HepG2 (cell line): ENCODE measurements around the gene TNK1. TPM values are rescaled to one million over a fixed set of nuclear protein-coding genes. Genes with fewer than 3 reads are reported as not detected.
A peak's percentile ranks its signal among the peaks of the same experiment; 100 is the strongest.

Experiments
- GABPB1 ChIP-seq: IDR thresholded peaks from 2 replicates; pipeline ENCODE4 v1.6.1; 2016; ENCODE audit warnings: mild to moderate bottlenecking, missing genetic modification reagents, moderate library complexity, missing compliant biosample characterization
- KDM5B ChIP-seq: sonication (generic); formaldehyde crosslinking; IDR thresholded peaks from 2 replicates; pipeline ENCODE4 v1.4.0; 2020; ENCODE audit warnings: missing genetic modification reagents, mild to moderate bottlenecking, borderline replicate concordance
- NCOR1 ChIP-seq: fragments of 200-600 bp; sonication (generic); IDR thresholded peaks from 2 replicates; pipeline ENCODE4 v1.7.0; 2017; ENCODE audit warnings: antibody characterized with exemption, low read length, borderline replicate concordance
- RAD21 ChIP-seq: fragments of 450-650 bp; formaldehyde crosslinking; IDR thresholded peaks from 2 replicates; pipeline ENCODE4 v1.5.0; 2020; ENCODE audit warnings: mild to moderate bottlenecking
- SIN3B ChIP-seq: fragments of 150-350 bp; IDR thresholded peaks from 2 replicates; pipeline ENCODE4 v1.6.1; 2014; ENCODE audit warnings: low read length
- TFDP2 ChIP-seq: sonication (generic); formaldehyde crosslinking; IDR thresholded peaks from 2 replicates; pipeline ENCODE4 v1.4.0; 2020; ENCODE audit warnings: missing genetic modification reagents
- ZNF577 ChIP-seq: sonication (generic); formaldehyde crosslinking; IDR thresholded peaks from 2 replicates; pipeline ENCODE4 v1.4.0; 2020; ENCODE audit warnings: mild to moderate bottlenecking, low read depth, missing genetic modification reagents, borderline replicate concordance
- polyA plus RNA-seq, 8 experiments: library from polyadenylated mRNA; depleted of rRNA in 3 of 8; stranded (reverse) in 7 of 8; unstranded in 1 of 8; fragments of >200 nt; fragmentation: Illumina TruSeq in 4 of 8; extraction: Trizol in 4 of 8; gene quantifications; 2 replicates each; pipeline versions ENCODE4 v1.2.1 to v1.2.3, GENCODE V29; 2011 to 2016; ENCODE audit warnings: low read depth in 4 of 8, missing spikeins in 1 of 8, mixed read lengths in 1 of 8; ENCODE audit not compliant: insufficient read depth in 1 of 8
- total RNA-seq, 5 experiments: library from RNA; depleted of rRNA; stranded (reverse); fragments of >200 nt; fragmentation: Illumina TruSeq; extraction: Trizol; gene quantifications; 2 replicates each; pipeline ENCODE4 v1.2.3, GENCODE V29; 2016; ENCODE audit warnings: low read depth in 1 of 5
- TF ChIP-seq, protein P1 (sequence below), 2 experiments: fragments of 450-650 bp in 1 of 2; sonication (generic) in 1 of 2; formaldehyde crosslinking in 1 of 2; IDR thresholded peaks; 2 replicates each; pipeline versions ENCODE4 v1.6.1 to v1.8.0; 2016 to 2022; ENCODE audit warnings: antibody characterized with exemption in 1 of 2, mild to moderate bottlenecking in 1 of 2, missing genetic modification reagents in 1 of 2
- TF ChIP-seq, protein P2 (sequence below): sonication (generic); formaldehyde crosslinking; IDR thresholded peaks from 2 replicates; pipeline ENCODE4 v1.5.0; 2020; ENCODE audit warnings: missing genetic modification reagents

TNK1 gene
- total and polyA plus RNA-seq, 2 of the 13 experiments (the other 11 are each of a cell fraction or from before 2014, with no cell fraction given): 2.0 to 3.5 TPM

DNA sequence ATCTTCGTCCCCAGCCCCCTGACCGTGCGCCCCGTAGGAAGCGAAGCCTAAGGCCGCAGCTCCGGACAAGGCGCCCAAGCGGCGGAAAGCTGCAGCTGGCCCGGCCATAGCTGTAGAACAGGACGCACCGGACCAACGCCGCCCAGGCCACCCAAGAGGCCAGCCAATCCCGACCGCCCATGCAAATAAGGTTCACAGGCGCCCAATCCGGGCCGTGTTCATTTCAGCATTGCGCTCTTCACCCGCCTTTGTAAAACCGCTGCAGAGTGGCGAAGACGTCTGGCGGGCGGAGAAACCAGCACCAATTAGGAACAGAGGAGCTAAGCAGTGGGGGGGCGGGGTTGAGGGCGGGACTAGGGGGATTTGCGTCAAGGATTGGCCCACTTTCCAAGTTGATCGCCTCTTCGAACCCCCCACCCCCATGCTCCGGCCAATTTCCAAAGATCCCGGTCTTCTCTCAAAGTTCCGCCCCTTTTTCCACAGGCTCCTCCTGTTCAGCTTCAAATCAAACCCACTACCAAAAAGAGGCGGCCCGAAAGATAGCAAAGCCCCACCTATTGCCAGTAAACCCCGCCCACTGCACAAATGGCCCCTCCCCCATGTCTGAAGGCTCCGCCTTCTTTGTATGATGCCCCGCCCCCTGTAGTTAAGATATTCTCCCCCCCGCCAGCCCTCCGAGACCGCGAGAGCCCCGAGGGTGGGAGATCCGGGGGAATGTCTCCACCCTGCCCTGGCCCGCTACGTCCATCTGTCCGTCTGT is 23.3 kb downstream of the TNK1 start, which contains the start of gene TMEM256 (continued):
- TF ChIP-seq, protein P1, sequence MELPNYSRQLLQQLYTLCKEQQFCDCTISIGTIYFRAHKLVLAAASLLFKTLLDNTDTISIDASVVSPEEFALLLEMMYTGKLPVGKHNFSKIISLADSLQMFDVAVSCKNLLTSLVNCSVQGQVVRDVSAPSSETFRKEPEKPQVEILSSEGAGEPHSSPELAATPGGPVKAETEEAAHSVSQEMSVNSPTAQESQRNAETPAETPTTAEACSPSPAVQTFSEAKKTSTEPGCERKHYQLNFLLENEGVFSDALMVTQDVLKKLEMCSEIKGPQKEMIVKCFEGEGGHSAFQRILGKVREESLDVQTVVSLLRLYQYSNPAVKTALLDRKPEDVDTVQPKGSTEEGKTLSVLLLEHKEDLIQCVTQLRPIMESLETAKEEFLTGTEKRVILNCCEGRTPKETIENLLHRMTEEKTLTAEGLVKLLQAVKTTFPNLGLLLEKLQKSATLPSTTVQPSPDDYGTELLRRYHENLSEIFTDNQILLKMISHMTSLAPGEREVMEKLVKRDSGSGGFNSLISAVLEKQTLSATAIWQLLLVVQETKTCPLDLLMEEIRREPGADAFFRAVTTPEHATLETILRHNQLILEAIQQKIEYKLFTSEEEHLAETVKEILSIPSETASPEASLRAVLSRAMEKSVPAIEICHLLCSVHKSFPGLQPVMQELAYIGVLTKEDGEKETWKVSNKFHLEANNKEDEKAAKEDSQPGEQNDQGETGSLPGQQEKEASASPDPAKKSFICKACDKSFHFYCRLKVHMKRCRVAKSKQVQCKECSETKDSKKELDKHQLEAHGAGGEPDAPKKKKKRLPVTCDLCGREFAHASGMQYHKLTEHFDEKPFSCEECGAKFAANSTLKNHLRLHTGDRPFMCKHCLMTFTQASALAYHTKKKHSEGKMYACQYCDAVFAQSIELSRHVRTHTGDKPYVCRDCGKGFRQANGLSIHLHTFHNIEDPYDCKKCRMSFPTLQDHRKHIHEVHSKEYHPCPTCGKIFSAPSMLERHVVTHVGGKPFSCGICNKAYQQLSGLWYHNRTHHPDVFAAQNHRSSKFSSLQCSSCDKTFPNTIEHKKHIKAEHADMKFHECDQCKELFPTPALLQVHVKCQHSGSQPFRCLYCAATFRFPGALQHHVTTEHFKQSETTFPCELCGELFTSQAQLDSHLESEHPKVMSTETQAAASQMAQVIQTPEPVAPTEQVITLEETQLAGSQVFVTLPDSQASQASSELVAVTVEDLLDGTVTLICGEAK (IDR thresholded peaks at IDR 0.05): no peak
- TF ChIP-seq, protein P1 (CRISPR knock-in tag; IDR thresholded peaks at IDR 0.05): peak; percentile 61
- 0 out of 2 replicates have a peak, but pooled peaks have one; percentile 19 for TF ChIP-seq KDM5B
- no peak for TF ChIP-seq ZNF577 (CRISPR knock-in tag)
- TF ChIP-seq NCOR1: peak; percentile 28; the same call in 1 of the 2 replicates
- peak; percentile 65 for TF ChIP-seq GABPB1
- TF ChIP-seq TFDP2 (CRISPR knock-in tag): peak; percentile 71
- TF ChIP-seq RAD21 (CRISPR knock-in tag): no peak; the same call in 1 of the 2 replicates
- TF ChIP-seq, protein P2, sequence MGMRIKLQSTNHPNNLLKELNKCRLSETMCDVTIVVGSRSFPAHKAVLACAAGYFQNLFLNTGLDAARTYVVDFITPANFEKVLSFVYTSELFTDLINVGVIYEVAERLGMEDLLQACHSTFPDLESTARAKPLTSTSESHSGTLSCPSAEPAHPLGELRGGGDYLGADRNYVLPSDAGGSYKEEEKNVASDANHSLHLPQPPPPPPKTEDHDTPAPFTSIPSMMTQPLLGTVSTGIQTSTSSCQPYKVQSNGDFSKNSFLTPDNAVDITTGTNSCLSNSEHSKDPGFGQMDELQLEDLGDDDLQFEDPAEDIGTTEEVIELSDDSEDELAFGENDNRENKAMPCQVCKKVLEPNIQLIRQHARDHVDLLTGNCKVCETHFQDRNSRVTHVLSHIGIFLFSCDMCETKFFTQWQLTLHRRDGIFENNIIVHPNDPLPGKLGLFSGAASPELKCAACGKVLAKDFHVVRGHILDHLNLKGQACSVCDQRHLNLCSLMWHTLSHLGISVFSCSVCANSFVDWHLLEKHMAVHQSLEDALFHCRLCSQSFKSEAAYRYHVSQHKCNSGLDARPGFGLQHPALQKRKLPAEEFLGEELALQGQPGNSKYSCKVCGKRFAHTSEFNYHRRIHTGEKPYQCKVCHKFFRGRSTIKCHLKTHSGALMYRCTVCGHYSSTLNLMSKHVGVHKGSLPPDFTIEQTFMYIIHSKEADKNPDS: no peak
- peak; percentile 80 for TF ChIP-seq SIN3B
